Mononuclear cell (primary cell): Measurements from ENCODE around the gene ACIN1. TPM values are rescaled to one million over a fixed set of nuclear protein-coding genes. Genes with fewer than 3 reads are reported as not detected.
A peak's percentile ranks its signal among the peaks of the same experiment; 100 is the strongest.

ENCODE experiments used
- H3K27me3 ChIP-seq: 2 replicates; pipeline ENCODE4 v1.6.0; 2011; ENCODE audit warnings: low read length, control low read depth; ENCODE audit not compliant: insufficient read depth
- H3K4me1 ChIP-seq: 2 replicates; pipeline ENCODE4 v1.5.1; 2011; ENCODE audit warnings: mild to moderate bottlenecking, low read length, control low read depth; ENCODE audit not compliant: insufficient read depth
- H3K4me3 ChIP-seq: 2 replicates; pipeline ENCODE4 v1.5.1; 2011; ENCODE audit warnings: mild to moderate bottlenecking, low read length, moderate library complexity
- H3K9me3 ChIP-seq: 2 replicates; pipeline ENCODE4 v1.5.1; 2011; ENCODE audit warnings: low read depth, mild to moderate bottlenecking, control low read depth, low read length
- total RNA-seq: library from RNA; depleted of rRNA; stranded (reverse); fragments of >200 nt; gene quantifications from one replicate; pipeline ENCODE4 v1.2.3, GENCODE V29; 2012

The ACIN1 gene
- total RNA-seq, 1 donor, result 123 TPM

- Histone ChIP-seq H3K27me3 (no peaks in the 10 kb centered on the region), H3K4me3 (no peak overlapping the region), H3K9me3 (no peaks in the 10 kb centered on the region), H3K4me1 (peaks cover 9% of the 10 kb centered on the region)
Observed at GRCh38 chr14:23104070-23104590, 9.2 kb upstream of the ACIN1 start.

- H3K27me3 ChIP-seq, result no peaks in the 10 kb centered on the region
- no peaks in the 10 kb centered on the region for H3K9me3 ChIP-seq
- no peak overlapping the region for H3K4me3 ChIP-seq
- H3K4me1 ChIP-seq, result peaks cover 9% of the 10 kb centered on the region
Observed at GRCh38 chr14:23103581-23103980, 8.6 kb upstream of the ACIN1 start.

GRCh38 chr14:23102801-23103200 is 7.9 kb upstream of the ACIN1 start:
- H3K27me3 ChIP-seq, result no peaks in the 10 kb centered on the region
- H3K9me3 ChIP-seq, result no peaks in the 10 kb centered on the region
- no peak overlapping the region for H3K4me3 ChIP-seq
- H3K4me1 ChIP-seq, result peaks cover 9% of the 10 kb centered on the region

GRCh38 chr14:23101986-23102625 is 7.2 kb upstream of the ACIN1 start:
- Histone ChIP-seq H3K27me3 (no peaks in the 10 kb centered on the region), H3K4me3 (no peak overlapping the region), H3K9me3 (no peaks in the 10 kb centered on the region), H3K4me1 (peaks cover 14% of the 10 kb centered on the region)

- Histone ChIP-seq H3K27me3 (no peaks in the 10 kb centered on the region), H3K9me3 (no peaks in the 10 kb centered on the region), H3K4me1 (peaks cover 21% of the 10 kb centered on the region), H3K4me3 (no peak overlapping the region)
Observed at GRCh38 chr14:23101213-23101970, 6.5 kb upstream of the ACIN1 start.

- Histone ChIP-seq H3K27me3 (no peaks in the 10 kb centered on the region), H3K4me3 (no peak overlapping the region), H3K4me1 (peaks cover 15% of the 10 kb centered on the region), H3K9me3 (no peaks in the 10 kb centered on the region)
Observed at GRCh38 chr14:23099212-23099861, 4.4 kb upstream of the ACIN1 start.

GRCh38 chr14:23097786-23098185 is 2.9 kb upstream of the ACIN1 start:
- Histone ChIP-seq H3K27me3 (no peaks in the 10 kb centered on the region), H3K4me3 (no peak overlapping the region), H3K4me1 (peaks cover 28% of the 10 kb centered on the region), H3K9me3 (no peaks in the 10 kb centered on the region)

- H3K4me3 ChIP-seq, result peak within 1 kb of the TSS; percentile 81
- no peaks in the 10 kb centered on the region for H3K9me3 ChIP-seq
- H3K27me3 ChIP-seq, result no peaks in the 10 kb centered on the region
- H3K4me1 ChIP-seq, result peaks cover 28% of the 10 kb centered on the region
Observed at GRCh38 chr14:23095196-23096108, 516 bp upstream of the ACIN1 start, which contains the start of gene C14orf119. Gene C14orf119 (plus strand): TSS chr14:23095505. CDS start chr14:23097659, 2,154 bp downstream.

- H3K4me1 ChIP-seq, result peaks cover 28% of the 10 kb centered on the region
- H3K4me3 ChIP-seq, result peak overlapping the region; percentile 81
- no peaks in the 10 kb centered on the region for H3K9me3 ChIP-seq
- H3K27me3 ChIP-seq, result no peaks in the 10 kb centered on the region
Observed at GRCh38 chr14:23093991-23094665, 808 bp downstream of the ACIN1 start.

GRCh38 chr14:23093526-23093925 is 1.4 kb downstream of the ACIN1 start:
- Histone ChIP-seq H3K9me3 (no peaks in the 10 kb centered on the region), H3K4me3 (peak overlapping the region; percentile 81), H3K27me3 (no peaks in the 10 kb centered on the region), H3K4me1 (peaks cover 28% of the 10 kb centered on the region)

GRCh38 chr14:23093104-23093503 is 1.8 kb downstream of the ACIN1 start:
- H3K4me1 ChIP-seq, result peaks cover 28% of the 10 kb centered on the region
- no peaks in the 10 kb centered on the region for H3K27me3 ChIP-seq
- no peaks in the 10 kb centered on the region for H3K9me3 ChIP-seq
- no peak overlapping the region for H3K4me3 ChIP-seq

- Histone ChIP-seq H3K4me1 (peaks cover 22% of the 10 kb centered on the region), H3K27me3 (no peaks in the 10 kb centered on the region), H3K4me3 (no peak overlapping the region), H3K9me3 (no peaks in the 10 kb centered on the region)
Observed at GRCh38 chr14:23091294-23092225, 3.4 kb downstream of the ACIN1 start.

- H3K4me3 ChIP-seq, result no peak overlapping the region
- H3K27me3 ChIP-seq, result no peaks in the 10 kb centered on the region
- H3K9me3 ChIP-seq, result no peaks in the 10 kb centered on the region
- peaks cover 23% of the 10 kb centered on the region for H3K4me1 ChIP-seq
Observed at GRCh38 chr14:23090254-23090636, 4.7 kb downstream of the ACIN1 start.
